Karpas-422 (cell line): ENCODE measurements around the gene MCAT. TPM values are rescaled to one million over a fixed set of nuclear protein-coding genes. Genes with fewer than 3 reads are reported as not detected.

Source experiments
- DNase-seq: peaks from one replicate; pipeline ENCODE4 v3.0.0-alpha.2; 2015
- H2AFZ ChIP-seq: fragments of 200-600 bp; sonication (generic); 2 replicates; pipeline ENCODE4 v1.6.1; 2014; ENCODE audit warnings: antibody characterized with exemption, low read length, mixed read lengths
- H3K27ac ChIP-seq: fragments of 200-600 bp; sonication (generic); 2 replicates; pipeline ENCODE4 v1.5.1; 2014; ENCODE audit warnings: mild to moderate bottlenecking, low read length, moderate library complexity
- H3K27me3 ChIP-seq: fragments of 200-600 bp; sonication (generic); 2 replicates; pipeline ENCODE4 v1.6.1; 2014; ENCODE audit warnings: low read length, mixed read lengths
- H3K36me3 ChIP-seq: fragments of 200-600 bp; sonication (generic); 2 replicates; pipeline ENCODE4 v1.6.1; 2014; ENCODE audit warnings: low read length, mixed read lengths; ENCODE audit not compliant: insufficient read depth
- H3K4me1 ChIP-seq: fragments of 200-600 bp; sonication (generic); 2 replicates; pipeline ENCODE4 v1.6.1; 2014; ENCODE audit warnings: mild to moderate bottlenecking, low read length, mixed read lengths
- H3K4me2 ChIP-seq: fragments of 200-600 bp; sonication (generic); 2 replicates; pipeline ENCODE4 v1.6.1; 2014; ENCODE audit warnings: low read length, low read depth, mild to moderate bottlenecking; ENCODE audit not compliant: poor library complexity, severe bottlenecking
- H3K4me3 ChIP-seq: fragments of 200-600 bp; sonication (generic); 2 replicates; pipeline ENCODE4 v1.5.1; 2014; ENCODE audit warnings: mild to moderate bottlenecking, antibody characterized with exemption, low read length, mixed read lengths
- H3K79me2 ChIP-seq: fragments of 200-600 bp; sonication (generic); 2 replicates; pipeline ENCODE4 v1.6.1; 2014; ENCODE audit warnings: mild to moderate bottlenecking, low read length, mixed read lengths
- H3K9ac ChIP-seq: fragments of 200-600 bp; sonication (generic); 2 replicates; pipeline ENCODE4 v1.6.0; 2014; ENCODE audit warnings: low read length
- H3K9me2 ChIP-seq: fragments of 200-600 bp; sonication (generic), shearing (Covaris generic); replicated peaks from 2 replicates; pipeline ENCODE4 v1.6.0; 2014; ENCODE audit warnings: mild to moderate bottlenecking, low read length, moderate library complexity; ENCODE audit not compliant: insufficient read depth
- H3K9me3 ChIP-seq: fragments of 300-700, 200-600 bp; sonication (generic); 2 replicates; pipeline ENCODE4 v1.6.1; 2014; ENCODE audit warnings: low read length, mixed read lengths
- H4K20me1 ChIP-seq: fragments of 200-600 bp; sonication (generic); 2 replicates; pipeline ENCODE4 v1.6.1; 2014; ENCODE audit warnings: mild to moderate bottlenecking, antibody characterized with exemption, low read length, low read depth; ENCODE audit not compliant: insufficient read depth
- total RNA-seq: library from RNA; depleted of rRNA; stranded (reverse); fragments of >200 nt; shearing (Covaris generic); gene quantifications from 2 replicates; pipeline ENCODE4 v1.2.3, GENCODE V29; 2014; ENCODE audit warnings: low replicate concordance

The MCAT gene
- total RNA-seq, 1 experiment from 2014 or later = 15.0 TPM

GRCh38 chr22:43176090-43176489 is 32.9 kb upstream of the MCAT start:
- Histone ChIP-seq H3K9me3 (no peaks in the 10 kb centered on the region), H3K36me3 (peaks cover 27% of the 10 kb centered on the region), H3K27ac (no peak overlapping the region), H3K4me1 (no peaks in the 10 kb centered on the region), H4K20me1 (no peaks in the 10 kb centered on the region), H3K9ac (no peak overlapping the region), H3K9me2 (no peaks in the 10 kb centered on the region), H3K27me3 (no peaks in the 10 kb centered on the region), H3K79me2 (no peaks in the 10 kb centered on the region), H3K4me2 (no peak overlapping the region), H3K4me3 (no peak overlapping the region), H2AFZ (no peak overlapping the region)
- no peak for DNase-seq

- Histone ChIP-seq H4K20me1 (no peaks in the 10 kb centered on the region), H3K4me1 (no peaks in the 10 kb centered on the region), H3K27me3 (no peaks in the 10 kb centered on the region), H3K4me3 (no peak overlapping the region), H3K9ac (no peak overlapping the region), H3K9me3 (no peaks in the 10 kb centered on the region), H3K4me2 (no peak overlapping the region), H3K27ac (no peak overlapping the region), H2AFZ (no peak overlapping the region), H3K36me3 (peaks cover 23% of the 10 kb centered on the region), H3K9me2 (no peaks in the 10 kb centered on the region), H3K79me2 (no peaks in the 10 kb centered on the region)
- no peak for DNase-seq
Measured at GRCh38 chr22:43174941-43175531, 31.8 kb upstream of the MCAT start.

- no peak overlapping the region for H3K9ac ChIP-seq
- H4K20me1 ChIP-seq = no peaks in the 10 kb centered on the region
- H2AFZ ChIP-seq = no peak overlapping the region
- H3K4me2 ChIP-seq = no peak overlapping the region
- H3K27me3 ChIP-seq = no peaks in the 10 kb centered on the region
- no peaks in the 10 kb centered on the region for H3K4me1 ChIP-seq
- H3K27ac ChIP-seq = no peak overlapping the region
- H3K9me2 ChIP-seq = no peaks in the 10 kb centered on the region
- H3K36me3 ChIP-seq = peaks cover 14% of the 10 kb centered on the region
- DNase-seq = no peak
- no peaks in the 10 kb centered on the region for H3K79me2 ChIP-seq
- no peaks in the 10 kb centered on the region for H3K9me3 ChIP-seq
- no peak overlapping the region for H3K4me3 ChIP-seq
Measured at GRCh38 chr22:43173976-43174720, 30.9 kb upstream of the MCAT start.

GRCh38 chr22:43173566-43173965 is 30.4 kb upstream of the MCAT start:
- Histone ChIP-seq H3K9me2 (no peaks in the 10 kb centered on the region), H3K4me1 (no peaks in the 10 kb centered on the region), H3K27ac (no peak overlapping the region), H3K27me3 (no peaks in the 10 kb centered on the region), H3K9me3 (no peaks in the 10 kb centered on the region), H2AFZ (no peak overlapping the region), H3K36me3 (peaks cover 8% of the 10 kb centered on the region), H3K4me3 (no peak overlapping the region), H3K4me2 (no peak overlapping the region), H4K20me1 (no peaks in the 10 kb centered on the region), H3K79me2 (no peaks in the 10 kb centered on the region), H3K9ac (no peak overlapping the region)
- DNase-seq = no peak

- H3K4me1 ChIP-seq = no peaks in the 10 kb centered on the region
- H3K4me3 ChIP-seq = no peak overlapping the region
- H3K36me3 ChIP-seq = peaks cover 3% of the 10 kb centered on the region; the same call in 1 of the 2 replicates
- H3K9ac ChIP-seq = no peak overlapping the region
- no peak for DNase-seq
- H4K20me1 ChIP-seq = no peaks in the 10 kb centered on the region
- H3K9me3 ChIP-seq = no peaks in the 10 kb centered on the region
- H3K79me2 ChIP-seq = no peaks in the 10 kb centered on the region
- H3K9me2 ChIP-seq = no peaks in the 10 kb centered on the region
- H2AFZ ChIP-seq = no peak overlapping the region
- H3K4me2 ChIP-seq = no peak overlapping the region
- H3K27me3 ChIP-seq = no peaks in the 10 kb centered on the region
- no peak overlapping the region for H3K27ac ChIP-seq
Measured at GRCh38 chr22:43172191-43172590, 29.0 kb upstream of the MCAT start.

- Histone ChIP-seq H3K27me3 (no peaks in the 10 kb centered on the region), H3K9ac (no peak overlapping the region), H3K4me2 (no peak overlapping the region), H3K4me3 (no peak overlapping the region), H3K36me3 (peaks cover 3% of the 10 kb centered on the region; the same call in 1 of the 2 replicates), H3K4me1 (no peaks in the 10 kb centered on the region), H2AFZ (no peak overlapping the region), H3K79me2 (no peaks in the 10 kb centered on the region), H3K9me3 (no peaks in the 10 kb centered on the region), H3K27ac (no peak overlapping the region), H4K20me1 (no peaks in the 10 kb centered on the region), H3K9me2 (no peaks in the 10 kb centered on the region)
- no peak for DNase-seq
Measured at GRCh38 chr22:43171607-43172006, 28.4 kb upstream of the MCAT start.

- Histone ChIP-seq H3K9me2 (no peaks in the 10 kb centered on the region), H2AFZ (no peak overlapping the region), H3K36me3 (peaks cover 2% of the 10 kb centered on the region; the same call in 1 of the 2 replicates), H3K9me3 (no peaks in the 10 kb centered on the region), H3K27ac (no peak overlapping the region), H3K4me3 (no peak overlapping the region), H3K79me2 (no peaks in the 10 kb centered on the region), H3K27me3 (no peaks in the 10 kb centered on the region), H3K9ac (no peak overlapping the region), H4K20me1 (no peaks in the 10 kb centered on the region), H3K4me1 (no peaks in the 10 kb centered on the region), H3K4me2 (no peak overlapping the region)
- DNase-seq = no peak
Measured at GRCh38 chr22:43171019-43171491, 27.9 kb upstream of the MCAT start.

GRCh38 chr22:43170131-43170480 is 26.9 kb upstream of the MCAT start:
- H2AFZ ChIP-seq = no peak overlapping the region
- H3K4me1 ChIP-seq = no peaks in the 10 kb centered on the region
- H3K9me2 ChIP-seq = no peaks in the 10 kb centered on the region
- no peaks in the 10 kb centered on the region for H3K27me3 ChIP-seq
- DNase-seq = no peak
- H3K4me2 ChIP-seq = no peak overlapping the region
- no peaks in the 10 kb centered on the region; the same call in 1 of the 2 replicates for H3K36me3 ChIP-seq
- H3K27ac ChIP-seq = no peak overlapping the region
- no peaks in the 10 kb centered on the region for H4K20me1 ChIP-seq
- no peaks in the 10 kb centered on the region for H3K79me2 ChIP-seq
- H3K9ac ChIP-seq = no peak overlapping the region
- H3K9me3 ChIP-seq = no peaks in the 10 kb centered on the region
- no peak overlapping the region for H3K4me3 ChIP-seq
